Effector CD8-positive, alpha-beta T cell (primary cell): ENCODE data around the gene LITAFD.
A peak's percentile ranks its signal among the peaks of the same experiment; 100 is the strongest.

ENCODE experiments used
- DNase-seq: peaks from one replicate; lab custom pipeline; 2025; lab: John Stamatoyannopoulos, UW

The LITAFD gene

DNA sequence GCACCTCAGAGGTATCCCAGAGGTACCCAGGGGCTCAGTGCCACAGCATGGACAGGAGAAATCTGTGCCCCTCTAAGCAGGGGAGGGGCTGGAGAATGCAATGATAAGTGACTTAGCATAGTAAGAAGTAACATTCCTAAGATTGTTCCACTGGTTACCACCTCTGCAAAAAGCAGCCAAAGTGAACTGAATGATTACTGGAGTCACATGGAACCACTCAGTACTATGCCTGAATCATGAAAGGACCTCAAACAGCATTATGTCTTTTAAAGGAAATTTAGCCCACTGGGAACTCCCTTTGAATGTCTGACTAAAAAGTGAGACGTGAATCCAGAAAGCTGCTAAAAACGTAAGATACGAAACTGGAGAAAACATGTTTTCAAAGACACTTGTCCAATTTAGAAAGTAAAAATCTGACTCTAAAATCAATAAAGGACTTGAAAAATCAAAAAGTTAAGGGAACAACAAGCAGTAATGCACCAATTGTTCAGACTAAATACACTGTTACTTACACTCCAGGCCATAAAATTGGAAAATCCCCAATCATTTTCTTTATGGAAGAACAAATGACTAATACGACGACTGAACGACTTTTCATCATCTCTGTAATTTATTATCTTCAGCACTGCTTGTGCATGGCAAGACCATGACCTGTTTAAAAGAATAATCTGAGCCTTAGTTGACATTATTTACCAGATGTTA lies 38.6 kb downstream of the LITAFD start:
- DNase-seq: no peak

DNA sequence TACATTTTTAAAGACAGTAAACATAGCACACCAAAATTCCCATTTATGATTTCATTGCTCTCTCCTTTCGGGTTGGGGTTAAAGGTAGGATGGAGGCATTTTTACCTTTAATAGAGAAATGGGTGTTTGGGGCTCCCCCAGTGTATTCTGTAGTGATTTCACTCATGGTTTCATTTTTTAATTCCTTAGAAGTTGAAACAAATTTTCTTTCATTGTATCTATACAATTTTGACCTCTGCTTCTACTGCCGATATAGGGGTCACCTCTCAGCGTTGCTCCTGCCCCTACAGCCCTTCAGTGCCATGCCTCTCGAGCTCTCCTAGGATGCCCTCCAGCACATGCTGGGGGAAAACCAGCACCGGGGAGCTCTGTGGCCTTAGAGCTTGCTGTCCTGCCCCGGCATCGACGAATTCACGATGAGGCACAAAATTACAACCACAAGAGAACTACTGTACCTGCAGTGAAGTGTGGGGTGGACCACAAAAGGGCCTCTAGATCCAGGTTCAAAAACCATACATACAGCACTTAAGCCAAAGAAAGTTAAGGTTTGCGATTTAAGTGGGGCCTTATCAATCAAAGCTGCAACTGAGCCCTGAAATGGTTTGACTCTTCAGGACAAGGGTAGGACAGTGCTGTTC lies 39.3 kb downstream of the LITAFD start:
- no peak for DNase-seq

GRCh38 chr16:8923199-8923598 lies 41.0 kb downstream of the LITAFD start:
- no peak for DNase-seq

- no peak for DNase-seq
Observed at GRCh38 chr16:8924214-8924613, 42.1 kb downstream of the LITAFD start.

- no peak for DNase-seq
Observed at GRCh38 chr16:8925455-8925854, 43.3 kb downstream of the LITAFD start.

GRCh38 chr16:8926827-8927226 lies 44.7 kb downstream of the LITAFD start:
- no peak for DNase-seq

GRCh38 chr16:8928467-8928957 lies 46.4 kb downstream of the LITAFD start:
- DNase-seq: no peak

DNA sequence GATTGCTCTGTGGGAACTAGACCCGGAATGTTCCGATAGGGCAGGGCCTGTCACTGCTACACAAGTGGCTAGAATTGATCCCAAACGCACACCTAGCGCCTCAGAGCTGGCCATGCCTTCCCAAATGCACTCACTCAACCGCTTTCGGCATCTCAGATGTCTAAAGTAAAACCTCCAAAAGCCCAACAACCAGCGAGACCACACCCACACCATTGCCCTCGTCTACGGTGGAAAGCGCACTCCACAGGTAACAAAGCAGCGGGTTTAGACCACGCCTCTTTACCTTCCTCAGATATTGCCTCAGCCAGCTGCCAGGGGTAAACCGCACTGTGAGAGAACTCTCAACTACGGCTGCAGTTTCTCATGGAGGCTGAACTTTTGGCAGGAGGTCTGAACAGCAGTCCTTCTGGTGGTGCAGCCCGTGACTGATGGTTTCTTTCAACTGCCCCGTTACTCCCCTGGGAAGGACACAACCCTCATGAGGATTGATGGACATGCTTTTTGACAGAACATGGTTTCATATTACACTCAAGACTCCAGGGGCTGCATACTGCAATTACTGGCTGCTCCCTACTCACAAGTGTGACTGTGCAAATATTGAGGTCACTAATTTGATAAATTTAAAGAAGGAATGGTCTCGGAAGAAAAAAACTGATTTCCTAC lies 47.1 kb downstream of the LITAFD start:
- no peak for DNase-seq

DNA sequence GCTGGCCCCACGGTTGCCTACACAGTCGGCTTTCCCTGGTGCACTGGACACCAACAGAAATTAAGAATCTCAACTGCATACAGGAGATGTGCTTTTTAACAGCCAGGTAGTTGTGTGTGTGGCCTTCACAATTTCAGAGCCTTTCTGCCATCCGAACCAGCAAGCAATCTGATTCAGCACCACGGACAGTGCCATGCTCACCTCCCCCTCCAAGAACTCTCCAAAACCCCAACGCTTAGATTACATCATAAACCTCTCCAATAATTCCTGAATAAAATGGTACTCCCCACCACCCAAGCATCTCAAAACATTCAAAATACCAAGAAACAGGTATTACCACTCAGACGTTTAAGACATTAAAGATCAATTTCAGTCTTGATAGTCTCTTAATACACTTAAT lies 49.7 kb downstream of the LITAFD start:
- DNase-seq: peak; percentile 15

DNA sequence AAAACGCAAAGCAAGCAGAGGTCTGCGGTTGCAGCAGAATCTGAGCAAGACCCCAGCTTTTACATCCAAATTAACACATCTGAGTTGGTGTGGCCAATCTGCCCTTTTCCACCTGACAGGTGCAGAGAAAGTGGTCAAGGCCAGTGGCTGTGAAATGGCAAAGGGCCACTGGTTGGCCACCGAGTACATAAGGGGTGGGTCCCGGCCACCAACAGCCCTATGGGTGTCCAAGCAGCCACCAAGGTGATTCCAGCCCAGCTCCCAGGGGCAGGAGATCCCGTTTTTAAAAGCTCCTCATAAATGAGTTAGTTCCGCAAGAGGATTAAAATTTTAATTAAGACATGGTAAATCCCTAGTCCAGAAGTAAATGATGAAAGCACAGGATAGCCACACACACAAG lies 52.5 kb downstream of the LITAFD start:
- no peak for DNase-seq
